WI38 (cell line): ENCODE data around the gene NR2F1-AS1.

ENCODE experiments used
- H3K4me3 ChIP-seq: 2 replicates; pipeline ENCODE4 v1.5.1; 2011; ENCODE audit warnings: low read depth, mild to moderate bottlenecking, control low read depth, low read length
- CTCF ChIP-seq: IDR thresholded peaks from 2 replicates; pipeline ENCODE4 v1.5.1; 2012; ENCODE audit warnings: low read depth, mild to moderate bottlenecking, control low read depth, low read length

NR2F1-AS1 gene

GRCh38 chr5:93404246-93404645, 176.8 kb downstream of the NR2F1-AS1 start:
- no peak for TF ChIP-seq CTCF
- H3K4me3 ChIP-seq, result no peak overlapping the region

- no peak overlapping the region for H3K4me3 ChIP-seq
- no peak for TF ChIP-seq CTCF
Measured at GRCh38 chr5:93403141-93403928, 177.7 kb downstream of the NR2F1-AS1 start.

- H3K4me3 ChIP-seq, result no peak overlapping the region
- no peak for TF ChIP-seq CTCF
Measured at GRCh38 chr5:93402451-93402850, 178.6 kb downstream of the NR2F1-AS1 start.

- no peak for TF ChIP-seq CTCF
- H3K4me3 ChIP-seq, result no peak overlapping the region
Measured at GRCh38 chr5:93401634-93402213, 179.3 kb downstream of the NR2F1-AS1 start.

- H3K4me3 ChIP-seq, result no peak overlapping the region
- no peak for TF ChIP-seq CTCF
Measured at GRCh38 chr5:93399675-93400074, 181.3 kb downstream of the NR2F1-AS1 start.

- no peak overlapping the region for H3K4me3 ChIP-seq
- no peak for TF ChIP-seq CTCF
Measured at GRCh38 chr5:93395971-93396379, 185.0 kb downstream of the NR2F1-AS1 start.

GRCh38 chr5:93395010-93395409, 186.0 kb downstream of the NR2F1-AS1 start:
- TF ChIP-seq CTCF, result no peak
- H3K4me3 ChIP-seq, result no peak overlapping the region
